Measurements from ENCODE around the gene CMTM1.

Gene CMTM1

GRCh38 chr16:66604376-66605176, 38.3 kb downstream of the CMTM1 start, which contains the start of gene CMTM3:
Gene CMTM3 (plus strand): TSS chr16:66604704. CDS start chr16:66604806, 102 bp downstream.
- TF ChIP-seq ZNF565 (CRISPR knock-in tag; conservative IDR thresholded peaks at IDR 0.05; ENCODE audit: low read depth) (no peak), GLIS3 (CRISPR knock-in tag; IDR thresholded peaks at IDR 0.05) (no peak), ARNTL (CRISPR knock-in tag; IDR thresholded peaks at IDR 0.05; ENCODE audit: borderline replicate concordance, low read depth) (no peak), CSDC2 (CRISPR knock-in tag; IDR thresholded peaks at IDR 0.05) (no peak)
- TF ChIP-seq, protein P1, sequence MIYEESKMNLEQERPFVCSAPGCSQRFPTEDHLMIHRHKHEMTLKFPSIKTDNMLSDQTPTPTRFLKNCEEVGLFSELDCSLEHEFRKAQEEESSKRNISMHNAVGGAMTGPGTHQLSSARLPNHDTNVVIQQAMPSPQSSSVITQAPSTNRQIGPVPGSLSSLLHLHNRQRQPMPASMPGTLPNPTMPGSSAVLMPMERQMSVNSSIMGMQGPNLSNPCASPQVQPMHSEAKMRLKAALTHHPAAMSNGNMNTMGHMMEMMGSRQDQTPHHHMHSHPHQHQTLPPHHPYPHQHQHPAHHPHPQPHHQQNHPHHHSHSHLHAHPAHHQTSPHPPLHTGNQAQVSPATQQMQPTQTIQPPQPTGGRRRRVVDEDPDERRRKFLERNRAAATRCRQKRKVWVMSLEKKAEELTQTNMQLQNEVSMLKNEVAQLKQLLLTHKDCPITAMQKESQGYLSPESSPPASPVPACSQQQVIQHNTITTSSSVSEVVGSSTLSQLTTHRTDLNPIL (CRISPR knock-in tag; IDR thresholded peaks at IDR 0.05; ENCODE audit: low read depth): no peak
- peak; percentile 72 for ATAC-seq

DNA sequence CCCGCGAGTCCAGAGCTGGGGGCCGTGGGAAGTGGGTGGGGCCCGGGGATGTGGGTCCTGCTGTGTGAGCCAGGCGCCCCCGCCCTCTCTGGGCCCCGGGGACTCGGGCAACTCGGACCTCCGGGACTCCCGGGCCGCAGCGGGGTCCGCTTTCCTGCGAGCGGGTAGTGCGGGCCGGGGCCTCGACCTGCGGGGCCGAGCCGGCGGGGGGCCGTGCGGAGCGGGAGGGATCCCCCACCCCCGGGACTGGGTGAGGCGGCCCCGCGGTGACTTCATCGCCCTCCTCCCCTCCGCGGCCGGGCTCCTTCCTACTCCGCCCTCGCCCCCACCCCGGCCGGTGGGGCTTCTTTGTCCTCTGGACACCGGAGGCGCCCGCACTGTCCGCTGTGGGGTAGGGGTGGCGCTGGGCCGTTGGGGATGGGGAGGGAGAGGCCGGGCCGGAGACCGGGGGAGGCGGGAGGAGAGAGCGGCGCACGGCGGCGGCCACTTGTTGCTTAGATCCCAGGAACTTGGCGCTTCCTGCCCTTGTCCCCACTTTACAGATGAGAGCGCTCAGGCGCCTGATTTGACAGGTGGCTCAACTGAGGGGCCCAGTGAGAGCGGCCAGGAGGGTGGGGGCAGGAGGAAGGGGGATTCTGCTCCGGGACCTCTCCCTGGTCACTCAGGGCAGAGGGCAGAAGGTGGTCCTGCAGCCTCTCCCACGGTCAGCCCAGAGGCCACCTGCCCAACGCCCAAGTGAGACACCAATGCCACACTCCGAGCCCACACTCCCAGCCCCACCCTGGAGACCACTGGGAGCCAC, 39.1 kb downstream of the CMTM1 start:
- peak; percentile 45 for ATAC-seq
- TF ChIP-seq PPARA (CRISPR knock-in tag; IDR thresholded peaks at IDR 0.05; ENCODE audit: borderline replicate concordance) (no peak), ZNF70 (CRISPR knock-in tag; IDR thresholded peaks at IDR 0.05) (no peak), ZC3H10 (CRISPR knock-in tag; IDR thresholded peaks at IDR 0.05) (no peak), ZNF8 (CRISPR knock-in tag; IDR thresholded peaks at IDR 0.05) (no peak), OSR1 (CRISPR knock-in tag; IDR thresholded peaks at IDR 0.05) (no peak), CSRNP3 (CRISPR knock-in tag; IDR thresholded peaks at IDR 0.05) (no peak), ARNTL (CRISPR knock-in tag; IDR thresholded peaks at IDR 0.05; ENCODE audit: borderline replicate concordance, low read depth) (no peak), TOX (CRISPR knock-in tag; IDR thresholded peaks at IDR 0.05; ENCODE audit: borderline replicate concordance) (no peak), TSHZ2 (CRISPR knock-in tag; IDR thresholded peaks at IDR 0.05) (no peak), ZFP30 (CRISPR knock-in tag; IDR thresholded peaks at IDR 0.05) (no peak), SNAI2 (CRISPR knock-in tag; IDR thresholded peaks at IDR 0.05) (no peak), TCF4 (CRISPR knock-in tag; IDR thresholded peaks at IDR 0.05; ENCODE audit: borderline replicate concordance) (no peak), GLIS3 (CRISPR knock-in tag; IDR thresholded peaks at IDR 0.05) (0 out of 2 replicates have a peak, but pooled peaks have one; percentile 82), CSDC2 (CRISPR knock-in tag; IDR thresholded peaks at IDR 0.05) (0 out of 2 replicates have a peak, but pooled peaks have one; percentile 39)
- TF ChIP-seq, protein P1 (CRISPR knock-in tag; IDR thresholded peaks at IDR 0.05; ENCODE audit: low read depth): no peak
- TF ChIP-seq, protein P2, sequence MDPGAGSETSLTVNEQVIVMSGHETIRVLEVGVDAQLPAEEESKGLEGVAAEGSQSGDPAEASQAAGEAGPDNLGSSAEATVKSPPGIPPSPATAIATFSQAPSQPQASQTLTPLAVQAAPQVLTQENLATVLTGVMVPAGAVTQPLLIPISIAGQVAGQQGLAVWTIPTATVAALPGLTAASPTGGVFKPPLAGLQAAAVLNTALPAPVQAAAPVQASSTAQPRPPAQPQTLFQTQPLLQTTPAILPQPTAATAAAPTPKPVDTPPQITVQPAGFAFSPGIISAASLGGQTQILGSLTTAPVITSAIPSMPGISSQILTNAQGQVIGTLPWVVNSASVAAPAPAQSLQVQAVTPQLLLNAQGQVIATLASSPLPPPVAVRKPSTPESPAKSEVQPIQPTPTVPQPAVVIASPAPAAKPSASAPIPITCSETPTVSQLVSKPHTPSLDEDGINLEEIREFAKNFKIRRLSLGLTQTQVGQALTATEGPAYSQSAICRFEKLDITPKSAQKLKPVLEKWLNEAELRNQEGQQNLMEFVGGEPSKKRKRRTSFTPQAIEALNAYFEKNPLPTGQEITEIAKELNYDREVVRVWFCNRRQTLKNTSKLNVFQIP (CRISPR knock-in tag; IDR thresholded peaks at IDR 0.05; ENCODE audit: borderline replicate concordance, low read depth): no peak
